Activated CD4-positive, alpha-beta T cell treated with anti-CD3 and anti-CD28 coated beads for 1 hour (primary cell): ENCODE measurements around the gene BOK.
"Not testable (repeated sequence)": the region's sequence is repeated elsewhere in the genome, so short reads cannot be mapped to it uniquely, and the experiment has no call there.

Source experiments
- DNase-seq: peaks from one replicate; pipeline ENCODE4 v3.0.0-alpha.2; 2020

BOK gene

DNA sequence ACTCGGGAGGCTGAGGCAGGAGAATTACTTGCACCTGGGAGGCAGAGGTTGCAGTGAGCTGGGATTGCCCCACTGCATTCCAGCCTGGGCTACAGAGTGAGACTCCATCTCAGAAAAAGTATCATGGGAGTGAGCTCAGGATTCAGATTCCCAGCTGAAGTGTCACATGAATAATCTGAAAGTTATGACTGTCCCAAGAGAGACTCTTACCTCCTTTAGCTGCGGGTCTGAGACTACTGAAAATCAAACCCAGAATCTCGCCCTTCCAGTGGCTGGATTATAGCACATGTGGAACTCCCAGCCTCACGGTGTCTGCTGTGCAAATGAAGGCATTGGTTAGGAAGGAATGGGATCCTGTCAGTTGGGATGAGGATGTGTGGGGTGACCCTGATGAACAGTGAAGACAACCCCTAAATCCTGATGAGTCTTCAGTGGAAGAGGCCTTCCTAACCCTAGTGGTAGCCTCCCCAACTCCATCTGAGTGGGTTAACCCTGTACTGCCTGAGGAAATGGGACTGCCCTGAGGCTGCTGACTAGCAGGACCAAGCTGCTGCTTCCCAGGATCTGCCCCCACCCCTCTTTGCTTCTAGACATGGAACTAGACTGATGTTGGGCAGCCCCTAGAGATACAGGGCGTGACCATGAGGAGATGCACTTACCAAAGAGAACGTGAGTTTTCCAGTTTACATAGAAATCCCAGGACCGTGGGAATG, 16.5 kb downstream of the BOK start:
- no peak for DNase-seq

DNA sequence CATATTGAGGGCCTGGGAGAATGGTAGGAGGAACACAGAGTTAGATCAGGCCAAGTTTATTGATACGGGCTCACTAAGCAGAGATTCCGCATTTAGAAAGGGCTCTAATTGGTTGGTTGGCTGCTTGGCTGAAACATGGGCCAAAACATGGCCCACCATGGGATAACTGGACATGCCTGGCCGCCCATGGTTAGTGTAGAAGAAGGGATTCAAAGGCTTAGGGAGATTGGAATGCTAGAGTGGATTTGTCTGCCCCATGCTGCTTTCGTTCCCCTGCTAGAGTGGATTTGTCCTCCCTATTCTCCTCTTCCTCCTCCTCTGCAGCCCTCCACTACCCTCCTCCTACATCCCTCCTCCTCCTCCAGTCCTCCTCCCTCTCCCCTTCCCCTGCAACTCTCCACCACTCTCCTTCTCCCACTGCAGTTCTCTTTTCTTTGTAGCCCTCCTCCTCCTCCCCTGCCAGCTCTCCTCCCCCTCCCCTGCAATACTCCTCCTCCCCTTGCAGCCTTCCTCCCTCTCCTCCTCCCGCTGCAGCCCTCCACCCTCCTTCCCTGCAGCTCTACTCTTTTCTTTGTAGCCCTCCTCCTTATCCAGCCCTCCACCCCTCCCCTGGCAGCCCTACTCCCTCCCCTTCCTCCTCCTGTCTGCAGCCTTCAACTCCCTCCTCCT, 17.2 kb downstream of the BOK start:
- DNase-seq: no peak

DNA sequence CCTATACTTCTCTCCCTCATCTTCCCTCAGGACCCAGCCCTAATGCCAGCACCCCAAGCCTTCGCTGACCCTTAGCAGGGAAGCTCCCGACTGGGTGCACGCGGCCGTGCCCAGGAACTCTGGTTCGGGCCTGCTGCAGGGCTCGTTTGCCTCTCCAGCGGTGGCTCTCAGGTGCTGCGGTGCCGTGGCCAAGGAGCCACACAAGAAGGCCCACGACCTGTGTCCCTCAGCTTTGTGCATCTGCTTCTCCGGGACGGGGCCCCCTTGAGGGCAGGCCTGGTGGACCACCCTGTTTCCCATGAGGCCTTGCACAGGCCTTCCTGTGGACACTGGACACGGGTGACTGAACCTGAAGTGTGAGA, 17.7 kb downstream of the BOK start:
- DNase-seq: no peak

DNA sequence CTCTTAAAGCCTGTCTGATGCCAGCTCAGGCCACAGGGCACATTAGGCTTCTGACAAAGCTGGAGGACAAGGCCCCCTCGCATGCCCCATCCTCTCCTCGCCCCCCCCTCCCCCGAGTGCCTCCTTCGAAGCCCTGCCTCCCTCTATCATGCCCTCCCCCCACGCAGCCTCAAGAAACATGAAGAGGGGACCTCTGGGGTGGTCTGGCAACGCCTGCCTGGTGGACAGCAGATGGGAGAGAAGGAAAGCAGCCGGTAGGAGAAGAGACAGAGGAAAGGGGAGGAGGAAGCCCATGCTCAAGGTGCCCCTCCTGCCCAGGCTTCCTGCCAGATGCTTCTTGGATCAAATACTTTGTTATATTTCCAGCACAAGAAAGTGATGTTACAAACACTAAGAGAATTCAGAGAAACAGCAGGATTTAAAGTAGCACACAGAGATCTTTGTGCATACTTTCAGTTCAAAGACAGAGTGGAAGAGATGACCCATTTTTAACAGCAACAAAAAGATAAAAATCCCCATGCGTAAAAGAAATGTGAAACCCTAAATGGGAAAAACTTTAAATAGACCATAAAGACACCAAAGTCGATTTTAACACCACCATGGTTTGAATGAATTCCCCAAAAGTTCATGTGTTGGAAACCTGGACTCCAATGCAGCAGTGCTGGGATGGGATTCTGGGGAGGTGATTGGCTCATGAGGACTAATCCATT, 19.0 kb downstream of the BOK start:
- DNase-seq: no peak

DNA sequence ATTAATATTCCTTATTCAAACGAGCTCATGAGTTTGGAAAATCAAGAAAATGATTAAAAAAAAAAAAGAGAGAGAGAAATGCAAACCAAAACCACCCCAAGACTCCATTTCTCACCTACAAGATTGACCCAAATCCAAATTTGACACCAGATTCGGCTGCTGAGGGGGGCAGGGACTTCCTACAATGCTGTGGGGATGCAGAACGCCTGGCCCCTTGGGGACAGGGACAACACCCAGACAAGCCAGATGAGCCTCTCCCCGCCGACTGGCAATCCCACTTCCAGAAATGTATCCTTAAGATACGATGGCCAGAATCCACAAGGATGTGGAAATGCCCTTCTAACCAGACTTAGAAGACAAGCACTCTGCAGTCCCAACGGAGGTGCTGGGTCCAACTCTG, 20.7 kb downstream of the BOK start:
- DNase-seq: no peak

DNA sequence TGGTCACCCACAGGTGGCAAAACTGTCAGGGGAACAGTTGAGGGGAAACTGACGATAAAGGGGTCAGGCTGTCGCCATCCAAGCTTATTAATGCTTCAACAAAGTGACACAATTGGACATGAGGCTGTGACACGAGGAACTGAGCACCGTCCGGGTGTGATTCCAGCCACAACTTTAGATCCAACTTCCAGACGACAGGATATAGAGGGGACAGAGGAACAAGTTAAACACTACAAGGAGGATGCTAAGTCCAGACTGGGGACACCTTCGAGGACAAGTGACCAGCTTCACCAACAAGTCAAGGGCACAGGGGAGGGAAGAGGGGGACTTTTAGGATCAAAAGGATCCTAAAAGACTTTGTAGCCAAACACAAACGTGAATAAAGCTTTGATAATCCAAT, 23.8 kb downstream of the BOK start:
- DNase-seq: no peak

DNA sequence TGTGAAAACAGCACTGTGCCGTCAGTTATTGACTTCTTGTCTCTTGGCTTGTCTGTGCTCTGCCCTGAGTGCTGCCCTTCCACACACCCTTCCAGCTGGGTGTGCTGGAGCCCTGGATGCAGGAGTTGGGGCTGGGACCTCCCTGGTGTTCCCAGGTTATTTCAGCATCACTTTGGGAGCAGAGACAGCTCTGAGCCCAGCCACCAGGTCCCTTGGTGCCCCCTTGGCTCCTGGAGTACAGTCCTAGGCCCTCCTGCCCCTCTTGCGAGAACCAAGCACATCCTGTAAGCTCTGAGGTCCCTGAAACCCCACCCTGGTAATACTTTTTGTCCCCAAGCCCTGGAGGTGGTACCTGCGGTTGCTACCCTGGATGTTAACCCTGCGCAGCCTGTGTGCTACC, 24.3 kb downstream of the BOK start:
- DNase-seq: no peak

DNA sequence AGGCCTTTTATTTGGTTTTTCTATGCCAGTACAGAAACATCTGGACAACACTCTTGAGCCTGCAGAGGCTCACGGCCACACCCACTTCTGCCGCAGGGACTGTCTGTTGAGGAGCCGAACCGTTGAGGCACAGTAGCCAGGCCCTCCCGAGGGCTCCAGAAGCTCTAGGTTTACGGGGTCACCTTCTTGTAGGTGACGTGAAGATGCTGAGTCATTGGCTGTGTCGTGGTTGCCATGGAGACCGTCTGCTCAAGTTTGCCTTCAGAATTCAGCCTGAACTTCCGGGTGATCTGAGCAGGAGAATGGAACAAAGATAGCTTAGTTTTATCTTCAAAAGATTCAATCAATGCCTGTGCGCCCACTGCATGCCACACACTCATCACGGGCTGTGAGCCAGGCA, 25.9 kb downstream of the BOK start:
- no peak for DNase-seq

DNA sequence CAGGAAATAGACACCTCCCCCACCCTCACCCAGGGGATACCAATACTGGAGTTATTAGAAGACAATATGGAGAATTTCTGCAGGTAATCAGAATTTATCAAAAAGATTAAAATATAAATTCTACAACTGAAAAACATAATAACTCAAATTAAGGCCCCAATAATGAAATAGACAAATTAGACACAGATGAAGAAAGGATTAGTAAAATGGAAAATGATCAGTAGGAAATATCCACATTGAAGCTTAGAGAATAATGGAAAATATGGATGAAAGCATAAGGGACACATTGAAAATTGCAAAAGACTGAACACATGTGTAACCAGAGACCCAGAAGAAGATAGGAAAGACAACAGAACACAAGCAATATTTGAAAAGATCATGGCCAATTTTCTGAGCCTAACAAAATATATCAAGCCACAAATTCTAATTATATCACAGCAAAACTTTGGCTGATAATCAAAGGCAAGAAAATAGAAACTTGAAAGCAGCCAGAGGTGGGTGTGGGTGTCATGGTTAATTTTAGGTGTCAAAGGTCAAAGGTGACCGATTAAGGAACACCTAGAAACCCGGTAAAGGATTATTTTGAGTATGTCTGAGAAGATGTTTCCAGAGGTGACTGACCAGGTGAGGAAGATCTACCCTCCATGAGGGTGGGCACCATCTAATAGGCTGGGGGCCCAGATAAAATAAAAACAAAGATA, 28.2 kb downstream of the BOK start:
- no peak for DNase-seq

DNA sequence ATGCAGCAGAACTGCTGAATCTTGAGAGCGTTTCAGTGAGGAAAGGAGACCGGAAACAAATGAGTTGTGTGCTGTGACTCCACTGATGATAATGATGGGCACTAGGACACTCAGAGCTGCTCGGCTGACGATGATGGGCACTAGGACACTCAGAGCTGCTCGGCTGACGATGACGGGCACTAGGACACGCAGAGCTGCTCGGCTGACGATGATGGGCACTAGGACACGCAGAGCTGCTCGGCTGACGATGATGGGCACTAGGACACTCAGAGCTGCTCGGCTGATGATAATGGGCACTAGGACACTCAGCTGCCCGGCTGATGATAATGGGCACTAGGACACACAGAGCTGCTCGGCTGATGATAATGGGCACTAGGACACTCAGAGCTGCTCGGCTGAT, 31.3 kb downstream of the BOK start:
- not testable (repeated sequence) for DNase-seq

DNA sequence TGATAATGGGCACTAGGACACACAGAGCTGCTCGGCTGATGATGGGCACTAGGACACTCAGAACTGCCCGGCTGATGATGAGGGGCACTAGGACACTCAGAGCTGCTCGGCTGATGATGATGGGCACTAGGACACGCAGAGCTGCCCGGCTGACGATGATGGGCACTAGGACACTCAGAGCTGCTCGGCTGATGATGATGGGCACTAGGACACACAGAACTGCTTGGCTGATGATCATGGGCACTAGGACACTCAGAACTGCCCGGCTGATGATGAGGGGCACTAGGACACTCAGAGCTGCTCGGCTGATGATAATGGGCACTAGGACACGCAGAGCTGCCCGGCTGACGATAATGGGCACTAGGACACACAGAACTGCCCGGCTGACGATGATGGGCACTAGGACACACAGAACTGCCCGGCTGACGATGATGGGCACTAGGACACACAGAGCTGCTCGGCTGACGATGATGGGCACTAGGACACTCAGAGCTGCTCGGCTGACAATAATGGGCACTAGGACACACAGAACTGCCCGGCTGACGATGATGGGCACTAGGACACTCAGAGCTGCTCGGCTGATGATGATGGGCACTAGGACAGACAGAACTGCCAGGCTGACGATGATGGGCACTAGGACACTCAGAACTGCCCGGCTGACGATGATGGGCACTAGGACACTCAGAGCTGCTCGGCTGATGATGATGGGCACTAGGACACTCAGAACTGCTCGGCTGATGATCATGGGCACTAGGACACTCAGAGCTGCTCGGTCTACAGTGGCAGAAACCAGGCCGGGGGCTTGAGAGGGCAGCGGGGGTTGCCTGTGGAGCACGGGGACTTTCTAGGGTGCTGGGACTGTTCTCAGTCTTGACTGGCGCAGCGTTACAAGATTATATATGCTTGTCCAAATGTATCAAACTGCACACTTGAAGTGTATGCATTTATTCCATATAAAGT, 32.2 kb downstream of the BOK start:
- not testable (repeated sequence) for DNase-seq

DNA sequence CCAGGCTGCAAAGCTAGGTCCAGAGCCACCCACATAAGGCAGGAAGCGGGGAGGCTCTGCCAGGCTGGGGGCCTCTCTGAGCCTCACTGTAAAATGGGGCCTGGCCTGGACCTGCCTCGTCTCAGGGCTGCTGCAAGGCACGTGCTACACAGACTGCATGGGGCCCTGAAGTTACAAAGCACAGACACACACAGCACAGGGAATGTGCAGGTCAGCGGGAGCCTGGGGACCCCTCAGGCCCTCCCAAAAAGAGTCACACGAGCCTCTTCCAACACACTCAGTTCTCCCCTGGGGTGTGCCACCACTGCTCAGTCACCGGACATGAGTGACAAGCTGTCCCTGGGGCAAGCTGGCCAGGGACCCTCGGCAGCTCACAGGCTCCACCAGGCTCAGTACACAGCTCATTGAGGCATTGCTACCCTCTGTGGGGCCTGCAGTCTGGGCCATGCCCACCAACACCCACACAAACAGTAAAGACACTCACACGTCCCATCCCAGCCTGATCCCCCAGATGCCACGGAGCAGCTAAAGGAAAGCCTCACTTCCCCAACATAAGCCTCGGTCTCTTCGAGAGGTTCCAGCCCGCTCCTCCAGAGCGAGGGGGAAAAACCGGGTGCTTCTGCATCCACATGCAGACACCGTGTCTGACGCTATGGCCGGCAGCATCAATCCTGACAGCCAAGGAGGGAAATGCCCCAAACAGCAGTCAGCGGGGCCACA, 33.7 kb downstream of the BOK start:
- DNase-seq: no peak

DNA sequence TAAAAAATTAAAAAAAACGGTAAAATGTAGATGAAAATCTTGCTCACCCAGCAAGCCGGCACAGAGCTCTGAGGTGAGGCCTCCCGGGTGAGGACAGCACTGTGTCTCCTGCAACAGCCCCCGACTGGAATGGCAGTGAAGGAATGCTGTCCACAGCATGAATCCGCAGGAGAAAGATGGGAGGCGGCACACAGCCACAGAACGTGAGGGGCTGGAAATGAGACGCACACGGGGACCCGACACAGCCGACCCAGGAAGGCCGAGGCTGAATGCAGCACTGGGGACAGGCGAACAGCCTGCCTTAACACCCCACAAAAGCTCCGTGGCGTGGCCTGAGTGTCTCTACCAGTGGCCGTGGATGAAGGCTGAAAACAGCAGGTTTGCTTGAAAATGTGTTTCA, 34.7 kb downstream of the BOK start:
- no peak for DNase-seq

DNA sequence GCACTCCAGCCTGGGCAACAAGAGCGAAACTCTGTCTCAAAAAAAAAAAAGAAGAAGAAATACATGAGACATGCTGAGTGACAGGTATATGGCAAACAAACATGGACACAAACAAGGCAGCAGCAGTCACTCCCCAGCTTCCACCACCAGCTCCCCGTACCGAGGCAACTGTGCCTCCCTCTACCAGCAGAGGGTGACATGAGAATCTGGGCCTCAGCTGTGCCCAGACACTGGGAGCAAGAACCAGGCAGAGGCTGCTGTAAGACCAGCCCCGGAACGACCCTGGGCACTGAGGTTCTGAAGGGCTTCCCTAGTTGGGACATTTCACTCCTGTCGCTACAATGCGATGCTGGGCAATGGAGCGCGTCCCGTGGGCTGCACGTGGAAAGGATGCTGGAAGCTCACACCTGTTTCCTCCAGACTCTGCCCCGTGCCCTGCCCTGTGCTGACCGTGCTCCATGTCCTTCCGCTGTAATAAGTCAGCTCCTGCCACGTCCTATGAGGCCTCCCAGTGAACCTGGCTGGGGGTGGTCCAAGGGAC, 37.1 kb downstream of the BOK start:
- no peak for DNase-seq

DNA sequence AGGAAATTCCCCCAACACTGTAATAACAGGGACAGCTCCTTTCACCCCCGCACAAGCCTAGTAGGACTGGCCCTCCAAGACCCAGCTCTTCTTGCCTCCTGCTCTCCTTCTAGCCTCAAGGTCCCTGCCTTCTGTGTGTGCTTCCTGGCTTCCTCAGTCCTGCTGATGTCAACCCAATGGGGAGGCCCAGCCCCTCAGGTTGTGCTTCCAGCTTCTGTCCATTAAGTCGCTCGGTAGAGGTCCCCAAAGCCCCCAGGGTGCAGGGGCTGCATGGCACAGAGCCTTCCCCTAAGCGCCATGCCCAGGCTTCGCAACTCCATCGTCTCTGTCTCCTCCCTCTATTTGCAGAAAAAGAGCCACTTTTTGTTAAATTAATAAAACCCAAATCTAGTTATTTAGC, 39.0 kb downstream of the BOK start:
- DNase-seq: no peak

DNA sequence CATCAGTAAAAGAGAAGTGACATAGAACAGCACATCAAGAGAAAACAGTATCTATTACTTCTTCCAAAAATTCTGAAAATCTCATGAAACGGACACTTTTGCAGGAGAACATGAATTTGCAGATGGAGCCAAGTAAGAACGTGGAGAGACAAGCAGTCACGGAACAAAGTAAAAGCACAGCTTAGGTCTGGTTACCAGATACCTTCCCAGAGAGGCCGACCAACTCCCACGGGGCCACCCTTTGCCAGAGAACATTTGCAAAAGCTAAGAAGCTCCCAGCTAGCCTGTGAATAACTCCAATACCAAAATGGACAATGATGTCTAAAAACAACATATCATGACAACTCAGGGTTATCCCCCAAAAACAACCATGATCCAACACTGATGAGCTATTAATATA, 39.5 kb downstream of the BOK start:
- no peak for DNase-seq

DNA sequence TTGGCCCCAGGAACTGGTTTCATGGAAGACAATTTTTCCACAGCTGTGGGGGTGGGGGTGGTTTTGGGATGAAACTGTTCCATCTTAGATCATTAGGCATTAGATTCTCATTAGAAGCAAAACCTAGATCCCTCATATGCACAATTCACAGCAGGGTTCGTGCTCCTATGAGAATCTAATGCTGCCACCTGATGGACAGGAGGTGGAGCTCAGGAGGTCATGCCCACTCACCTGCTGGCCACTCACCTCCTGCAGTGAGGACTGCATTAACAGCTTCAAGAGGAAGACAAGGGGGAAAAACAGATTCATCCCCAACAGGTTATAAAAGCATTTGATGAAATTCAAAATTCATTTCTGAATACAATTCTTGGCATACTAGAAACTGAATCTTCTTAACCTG, 39.9 kb downstream of the BOK start:
- DNase-seq: no peak

DNA sequence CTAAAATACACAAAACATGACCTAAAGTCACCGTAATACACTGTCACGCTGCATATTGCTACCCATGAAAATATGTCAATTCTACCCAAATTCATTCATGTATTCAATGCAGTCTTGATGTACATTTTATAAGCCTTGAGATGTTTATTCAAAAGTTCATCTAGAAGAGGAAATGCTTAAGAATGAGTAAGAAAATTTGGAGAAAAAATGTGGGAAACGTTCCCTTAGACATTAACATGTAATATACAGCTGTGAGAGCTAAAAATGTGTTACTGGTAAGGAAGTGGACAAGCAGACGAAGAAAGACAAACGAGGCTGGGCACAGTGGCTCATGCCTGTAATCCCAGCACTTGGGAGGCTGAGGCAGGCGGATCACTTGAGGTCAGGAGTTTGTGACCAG, 41.1 kb downstream of the BOK start:
- no peak for DNase-seq

DNA sequence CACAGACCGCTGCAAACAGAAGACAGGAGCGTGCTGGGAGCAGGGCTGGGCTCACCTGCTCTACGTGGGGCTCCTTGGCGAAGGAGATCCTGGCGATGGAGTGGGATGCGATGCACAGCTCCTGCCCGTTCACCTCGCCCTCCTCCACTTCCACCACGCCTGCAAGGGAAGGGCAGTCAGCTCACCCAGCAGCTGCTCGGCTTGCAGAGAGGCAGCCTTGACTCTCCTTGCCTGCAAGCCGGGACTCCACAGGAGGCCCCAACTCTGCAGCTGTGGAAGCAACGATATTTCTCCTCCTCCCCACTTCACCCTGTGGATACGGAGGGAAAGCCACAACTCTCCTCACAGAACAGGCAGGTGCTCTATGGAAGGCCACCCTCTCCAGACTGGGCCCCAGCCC, 43.3 kb downstream of the BOK start:
- DNase-seq: no peak

DNA sequence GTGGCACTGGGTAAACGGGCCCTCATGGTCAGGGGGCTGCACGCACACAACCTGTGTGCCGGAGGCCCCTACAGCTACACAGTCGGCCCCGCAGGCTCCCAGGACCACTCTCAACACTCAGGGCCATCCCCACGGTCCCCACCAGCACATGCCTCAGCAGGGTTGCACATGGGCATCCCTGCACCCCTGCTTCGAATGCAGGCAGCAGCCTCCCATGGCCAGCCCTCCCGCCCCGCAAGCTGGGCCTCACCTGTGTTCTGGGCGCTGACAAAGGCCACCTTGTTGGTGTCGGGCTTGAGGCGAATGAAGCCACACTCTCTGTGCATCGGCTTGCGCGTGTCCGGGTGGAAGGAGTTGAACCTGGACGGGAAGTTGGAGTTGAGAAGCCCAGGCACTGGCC, 44.2 kb downstream of the BOK start:
- DNase-seq: no peak

DNA sequence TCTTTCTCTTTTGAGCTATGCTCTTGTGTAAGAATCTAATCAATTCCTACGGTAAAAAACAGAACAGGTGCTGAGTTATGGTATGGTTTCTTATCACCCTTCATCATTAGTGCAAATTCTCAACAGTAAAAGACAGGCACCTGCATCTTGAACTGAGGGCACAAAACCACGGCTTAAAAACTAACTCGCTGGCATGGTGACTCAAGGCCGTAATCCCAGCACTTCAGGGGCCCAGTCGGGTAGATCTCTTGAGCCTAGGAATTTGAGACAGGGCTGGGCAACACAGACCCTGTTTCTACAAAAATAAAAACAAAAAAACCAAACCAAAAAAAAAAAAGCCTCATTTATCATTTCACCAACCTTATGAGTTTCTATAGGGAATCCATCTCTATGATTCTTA, 45.1 kb downstream of the BOK start:
- DNase-seq: no peak

DNA sequence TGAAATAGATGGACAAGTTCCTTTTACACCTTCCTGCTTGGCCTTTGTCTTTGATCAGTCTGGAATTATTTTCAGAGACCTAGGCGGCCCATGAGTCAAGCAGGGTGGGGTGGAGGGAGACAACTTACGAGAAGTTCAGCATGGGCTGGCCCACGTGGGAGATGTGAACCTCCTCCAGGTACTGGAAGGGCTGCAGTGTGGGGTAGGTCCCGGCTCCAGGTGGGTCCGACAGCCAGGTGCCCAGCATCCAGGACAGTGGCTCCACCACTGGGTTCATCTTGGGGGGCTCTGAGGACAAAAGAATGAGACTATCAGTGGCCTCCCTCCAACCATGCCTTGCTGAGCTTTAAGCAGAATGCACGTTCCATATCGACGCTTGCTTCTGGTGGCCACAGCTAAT, 47.6 kb downstream of the BOK start:
- DNase-seq: no peak
